ENCODE measurements around the gene ARSK.

DNA sequence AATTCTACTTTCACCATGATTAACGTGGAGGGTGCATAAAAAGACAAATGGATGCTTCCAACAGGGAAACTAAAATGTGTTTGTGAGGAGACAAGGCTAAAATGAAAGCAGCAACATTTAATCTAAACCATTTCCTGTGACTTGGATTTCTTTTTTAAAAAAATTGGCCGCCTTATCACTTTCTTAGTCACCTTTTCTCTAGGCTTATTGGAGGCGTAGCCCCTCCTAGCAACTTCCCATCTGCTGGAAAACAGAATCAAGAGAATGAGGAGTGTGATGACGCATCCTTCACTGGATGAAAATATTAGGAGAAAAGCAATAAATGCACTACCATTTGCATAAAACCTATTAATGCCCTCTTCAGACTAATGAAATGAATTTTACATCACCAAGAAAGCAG, 64.2 kb downstream of the ARSK start:
- no peak for TF ChIP-seq CTCF (IDR thresholded peaks at IDR 0.05)
- no peak for TF ChIP-seq POLR2A (IDR thresholded peaks at IDR 0.05)
